ENCODE results near the gene H6PD. TPM values are rescaled to one million over a fixed set of nuclear protein-coding genes. Genes with fewer than 3 reads are reported as not detected.

H6PD gene
- total RNA-seq, 1 donor from 2014 or later, result 17.1 TPM

DNA sequence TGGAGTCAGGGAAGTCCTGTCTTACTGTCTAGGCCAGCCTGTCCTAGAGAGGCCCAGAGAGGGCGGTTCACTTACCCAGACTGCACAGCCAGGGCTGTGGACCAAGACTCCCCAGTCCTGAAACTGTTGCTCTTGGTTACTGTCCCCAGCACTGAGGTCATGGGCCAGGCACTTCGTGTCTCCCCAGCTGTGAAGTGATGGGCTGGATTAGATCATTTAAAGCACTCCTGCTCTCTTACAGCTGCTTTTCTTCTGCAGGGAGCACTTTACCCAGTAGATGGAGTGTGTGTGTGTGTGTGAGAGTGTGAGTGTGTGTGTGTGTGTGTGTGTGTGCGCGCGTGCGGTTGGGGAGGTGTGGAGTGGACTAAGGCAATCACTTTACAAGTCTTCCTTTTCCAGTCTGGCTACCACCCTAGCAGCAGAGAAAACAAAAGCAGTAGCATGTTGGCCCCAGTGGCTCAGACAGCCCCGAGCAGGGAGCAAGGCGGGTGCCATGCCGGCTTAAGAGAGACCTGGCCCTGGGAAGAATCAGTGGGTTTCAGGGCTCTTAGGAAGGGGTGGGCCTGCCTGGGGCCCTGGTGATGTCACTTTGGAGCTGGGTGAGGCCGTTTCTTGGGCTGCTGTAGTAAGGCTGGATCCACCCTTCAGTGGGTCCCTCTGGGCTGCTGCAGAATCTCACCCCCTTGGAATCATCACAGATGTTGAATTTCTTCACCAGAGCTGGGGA lies 60.5 kb downstream of the H6PD start:
- peak; percentile 77 for DNase-seq (ENCODE audit: low read depth)

DNA sequence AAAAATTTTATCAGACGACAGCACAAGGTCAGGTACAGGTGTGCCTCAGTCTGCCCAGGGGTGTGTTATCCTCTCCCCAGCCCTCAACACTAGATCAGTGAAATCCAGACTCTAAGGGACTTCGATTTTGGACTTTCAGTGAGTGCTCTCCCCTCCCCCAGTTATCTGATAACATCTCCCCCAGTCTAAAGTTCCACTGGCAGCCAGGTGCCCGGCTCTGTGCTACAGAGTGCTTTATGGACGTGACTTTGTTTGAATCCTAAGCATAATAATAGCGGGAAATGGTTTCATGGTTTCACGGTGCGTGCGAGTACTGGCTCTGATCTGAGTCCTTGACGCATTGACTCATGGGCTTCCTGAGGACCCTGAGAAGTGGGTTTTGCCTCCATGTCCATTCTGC lies 61.3 kb downstream of the H6PD start:
- no peak for DNase-seq (ENCODE audit: low read depth)

DNA sequence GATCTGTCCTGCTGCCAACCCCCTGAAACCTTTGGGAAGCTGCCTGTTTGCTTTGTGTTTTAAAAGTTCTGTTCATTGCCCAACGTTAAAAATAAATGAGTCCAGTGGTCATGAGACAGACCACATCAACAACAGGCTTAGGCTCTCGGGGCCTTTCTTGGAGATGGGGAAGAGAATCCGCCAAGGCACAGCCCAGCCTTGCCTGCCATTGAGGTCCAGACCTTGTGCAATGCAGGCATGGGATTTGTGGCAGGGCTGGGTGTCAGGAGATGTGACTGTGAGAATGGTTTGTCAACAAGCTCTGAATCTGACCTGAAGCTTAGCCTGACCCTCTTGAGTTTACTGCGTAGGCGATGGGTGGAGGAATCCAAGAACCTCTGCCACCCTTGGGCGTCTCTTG lies 62.3 kb downstream of the H6PD start:
- peak; percentile 70 for DNase-seq (ENCODE audit: low read depth)

DNA sequence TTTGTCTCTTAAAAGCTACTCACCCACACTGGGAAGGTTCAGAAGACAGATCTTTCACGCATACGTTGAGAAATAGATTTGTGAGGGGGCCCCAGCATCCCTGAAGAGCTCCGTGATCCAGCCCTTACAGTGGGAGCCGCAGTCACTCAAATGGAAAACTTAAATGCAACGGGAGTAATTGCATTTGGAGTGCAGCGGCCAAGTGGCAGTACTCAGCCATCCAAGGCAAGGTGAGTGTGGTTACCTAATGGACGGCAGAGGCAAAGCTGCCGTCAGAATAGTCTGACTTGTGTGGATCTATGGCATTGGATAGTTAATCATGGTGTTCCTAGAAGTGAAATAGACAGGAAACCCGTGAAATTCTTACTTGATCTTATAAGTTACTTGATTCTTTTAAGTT lies 63.3 kb downstream of the H6PD start:
- no peak for DNase-seq (ENCODE audit: low read depth)

DNA sequence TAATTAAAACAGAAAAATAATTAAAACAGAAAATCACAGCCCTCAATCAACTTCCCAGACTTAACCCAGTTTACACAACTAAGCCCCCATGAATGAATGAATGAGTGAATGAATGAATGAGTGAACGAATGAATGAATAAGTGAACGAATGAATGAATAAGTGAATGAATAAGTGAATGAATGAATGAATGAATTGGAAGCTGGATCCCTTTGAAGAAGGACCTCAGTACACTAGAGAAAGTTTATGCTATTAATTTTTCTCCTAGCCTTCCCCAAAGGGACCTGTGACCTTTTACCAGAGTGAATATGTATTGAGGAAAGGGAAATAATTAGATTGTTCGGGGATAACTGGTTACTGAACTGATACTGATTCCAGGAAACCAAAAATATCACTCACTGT lies 63.7 kb downstream of the H6PD start:
- no peak for DNase-seq (ENCODE audit: low read depth)

DNA sequence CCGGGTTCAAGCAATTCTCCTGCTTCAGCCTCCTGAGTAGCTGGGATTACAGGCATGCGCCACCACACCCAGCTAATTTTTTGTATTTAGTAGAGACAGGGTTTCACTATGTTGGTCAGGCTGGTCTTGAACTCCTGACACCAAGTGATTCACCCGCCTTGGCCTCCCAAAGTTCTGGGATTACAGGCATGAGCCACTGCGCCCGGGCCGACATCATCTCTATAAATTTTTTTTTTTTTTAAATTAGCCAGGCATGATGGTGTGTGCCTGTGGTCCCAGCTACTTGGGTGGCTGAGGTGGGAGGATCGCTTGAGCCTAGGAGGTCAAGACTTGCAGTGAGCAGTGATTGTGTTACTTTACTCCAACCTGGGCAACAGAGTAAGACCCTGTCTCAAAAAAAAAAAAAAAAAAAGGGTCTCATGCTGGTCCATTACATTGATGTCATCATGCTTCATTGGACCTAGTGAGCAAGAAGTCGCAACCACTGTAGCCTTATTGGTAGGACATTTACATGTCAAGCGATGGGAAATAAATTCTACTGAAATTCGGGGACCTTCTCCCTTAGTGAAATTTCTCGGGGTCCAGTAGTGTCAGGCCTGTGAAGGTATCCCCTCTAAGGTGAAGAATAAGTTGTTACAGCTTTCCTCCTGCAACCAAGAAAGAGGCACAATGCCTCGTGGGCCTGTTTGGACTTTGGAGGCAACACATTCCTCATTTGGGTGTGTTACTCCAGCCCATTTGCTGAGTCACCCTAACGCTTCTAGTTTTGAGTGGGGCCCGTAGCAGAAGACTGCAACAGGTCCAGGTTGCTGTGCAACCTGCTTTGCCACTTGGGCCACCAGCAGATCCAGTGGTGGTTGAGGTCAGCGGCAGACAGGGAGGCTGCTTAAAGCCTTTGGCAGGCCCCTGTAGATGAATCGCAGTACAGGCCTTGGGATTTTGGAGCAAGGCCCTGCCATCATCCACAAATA lies 65.3 kb downstream of the H6PD start:
- peak; percentile 82 for DNase-seq (ENCODE audit: low read depth)

DNA sequence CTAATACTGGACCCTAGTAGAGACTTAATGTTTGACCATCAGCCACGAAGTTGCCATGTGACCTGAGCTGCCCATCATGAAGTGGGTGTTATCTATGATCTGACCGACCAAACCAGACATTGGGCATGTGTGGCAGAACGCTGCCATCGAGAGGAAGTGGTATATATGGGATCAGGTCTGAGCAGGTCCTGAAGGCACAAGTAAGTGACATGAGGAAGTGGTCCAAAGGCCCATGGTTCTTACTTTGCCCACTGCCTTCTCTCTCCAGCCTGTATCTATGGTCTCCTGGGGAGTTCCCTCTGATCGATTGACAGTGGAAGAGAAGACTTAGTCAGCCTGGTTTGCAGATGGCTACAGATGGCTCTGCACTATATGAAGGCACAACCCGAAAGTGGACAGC lies 66.0 kb downstream of the H6PD start:
- DNase-seq (ENCODE audit: low read depth), result no peak

DNA sequence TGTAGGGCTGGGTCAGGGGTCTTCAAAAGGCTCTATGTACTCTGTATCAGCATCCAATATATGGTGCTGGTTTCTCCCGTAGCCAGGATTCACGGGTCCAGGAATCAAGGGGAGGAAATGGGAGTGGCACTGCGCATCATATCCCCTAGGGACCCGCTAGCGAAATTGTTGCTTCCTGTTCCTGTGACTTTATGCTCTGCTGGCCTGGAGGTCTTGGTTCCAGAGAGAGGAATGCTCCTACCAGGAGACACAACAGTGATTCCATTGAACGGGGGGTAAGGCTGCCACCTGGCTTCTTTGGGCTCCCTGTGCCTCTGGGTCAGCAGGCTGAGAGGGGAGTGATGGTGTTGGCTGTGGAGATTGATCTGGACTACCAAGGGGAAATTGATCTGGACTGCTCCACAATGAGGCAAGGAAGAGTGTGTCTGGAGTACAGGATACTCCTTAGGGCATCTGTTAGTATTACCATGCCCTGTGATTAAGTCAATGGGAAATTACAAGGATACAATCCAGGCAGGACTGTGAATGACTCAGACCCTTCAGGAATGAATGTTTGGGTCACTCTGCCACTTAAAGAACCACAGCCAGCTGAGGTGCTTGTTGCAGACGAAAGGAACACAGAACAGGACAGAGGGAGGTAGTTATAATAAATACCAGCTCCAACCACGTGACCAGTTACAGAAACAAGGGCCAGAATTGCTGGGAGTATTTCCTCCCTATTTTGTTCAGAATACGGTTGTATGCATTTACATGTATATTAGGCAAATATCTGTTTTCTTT lies 68.4 kb downstream of the H6PD start:
- peak; percentile 85 for DNase-seq (ENCODE audit: low read depth)

DNA sequence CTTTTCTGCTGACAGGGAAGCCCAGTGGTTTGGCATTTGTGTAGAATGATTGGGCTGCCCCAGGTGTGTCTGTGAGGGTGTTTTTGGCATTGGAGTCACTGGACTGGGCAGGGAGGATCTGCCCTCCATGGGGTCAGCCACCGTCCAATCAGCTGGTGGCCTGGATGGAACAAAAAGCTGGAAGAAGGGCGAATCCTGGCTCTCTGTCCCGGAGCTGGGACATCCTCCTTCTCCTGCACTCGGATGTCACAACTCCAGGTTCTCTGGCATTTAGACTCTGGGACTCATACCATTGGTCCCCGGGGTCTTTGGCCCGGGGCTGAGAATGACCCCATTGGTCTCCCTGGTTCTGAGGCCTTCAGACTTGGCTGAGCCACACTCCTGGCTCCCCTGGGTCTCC lies 69.3 kb downstream of the H6PD start:
- DNase-seq (ENCODE audit: low read depth), result no peak

DNA sequence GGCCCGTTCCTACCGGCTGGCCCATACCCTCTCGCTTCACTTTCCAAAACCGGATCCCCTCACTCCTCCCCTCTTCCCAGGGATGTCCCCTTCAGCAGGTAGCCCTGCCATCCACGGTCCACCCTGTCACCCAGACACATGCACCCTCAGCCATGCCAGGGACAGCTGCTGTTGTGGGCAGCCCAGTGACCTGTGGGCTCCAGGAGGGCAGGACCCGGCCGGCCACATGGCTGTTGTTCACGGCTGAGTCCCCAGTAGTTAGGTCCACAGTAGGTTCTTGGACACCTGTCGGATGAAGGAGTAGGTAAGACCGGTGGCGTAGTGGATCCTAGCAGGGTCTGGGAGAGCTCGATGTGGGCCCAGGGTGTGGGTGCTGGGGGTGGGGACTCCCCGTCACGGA lies 70.6 kb downstream of the H6PD start:
- peak; percentile 72 for DNase-seq (ENCODE audit: low read depth)

DNA sequence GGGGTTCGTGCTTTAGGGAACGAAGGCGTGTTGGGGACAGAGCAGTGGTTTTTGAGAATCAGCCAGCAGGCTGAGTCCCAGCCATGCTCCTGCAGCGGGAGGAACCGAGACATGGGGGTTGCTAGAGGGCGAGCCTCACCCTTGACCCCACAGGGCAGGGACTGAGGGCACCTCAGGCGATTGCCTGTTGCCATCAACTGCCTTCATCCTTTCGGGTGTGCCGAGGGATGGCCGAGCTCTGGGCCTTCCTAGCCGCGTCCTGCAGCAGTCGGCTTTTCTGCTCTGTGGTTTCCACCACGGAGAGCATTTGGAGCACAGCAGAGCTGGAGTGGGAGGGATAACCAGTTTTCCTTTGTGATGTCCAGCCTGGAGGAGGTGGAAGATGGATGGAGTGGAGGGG lies 71.4 kb downstream of the H6PD start:
- no peak for DNase-seq (ENCODE audit: low read depth)

DNA sequence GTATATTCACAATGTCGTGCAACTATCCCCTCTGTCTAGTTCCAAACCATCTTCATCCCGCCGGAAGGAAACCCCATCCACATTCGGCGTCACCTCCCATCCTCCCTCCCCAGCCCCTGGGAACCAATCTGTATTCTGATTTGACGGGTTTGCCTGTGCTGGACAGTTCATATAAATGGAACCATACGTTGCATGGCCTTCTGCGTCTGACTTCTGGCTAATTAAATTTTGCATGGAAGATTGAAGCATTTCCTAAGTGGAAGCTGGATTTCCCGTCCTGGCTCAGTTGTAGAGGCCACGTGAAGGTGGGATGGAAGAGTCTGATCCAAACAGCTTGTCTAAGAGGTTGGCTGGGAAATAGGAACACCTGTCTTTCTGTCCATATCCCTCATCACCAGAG lies 72.7 kb downstream of the H6PD start:
- no peak for DNase-seq (ENCODE audit: low read depth)

DNA sequence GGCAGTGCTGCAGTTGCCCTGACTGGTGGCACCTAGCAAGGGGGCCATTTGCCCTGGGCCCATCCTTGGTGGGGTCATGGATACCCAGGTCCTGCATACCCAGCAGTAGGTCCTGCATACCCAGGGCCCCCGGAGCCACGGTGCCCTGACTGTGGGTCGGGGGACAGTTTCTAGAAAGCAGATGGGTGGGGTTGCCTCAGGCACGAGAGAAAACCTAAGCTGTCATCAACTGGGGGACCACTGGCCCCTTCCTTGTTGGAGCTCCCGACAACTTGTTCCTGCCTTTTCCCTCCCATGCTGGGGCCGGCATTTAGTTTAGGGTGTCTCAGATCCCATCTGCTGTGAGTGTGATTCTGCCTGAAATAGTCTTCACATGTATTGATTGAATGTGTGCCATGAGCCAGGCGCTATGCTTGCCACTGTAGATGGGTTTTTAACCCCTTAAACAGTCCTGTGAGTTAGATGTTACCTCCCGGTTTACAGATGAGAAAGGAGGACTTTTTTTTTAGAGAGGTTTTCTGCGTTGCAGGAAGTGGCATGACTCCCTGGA lies 73.7 kb downstream of the H6PD start:
- DNase-seq (ENCODE audit: low read depth), result no peak

DNA sequence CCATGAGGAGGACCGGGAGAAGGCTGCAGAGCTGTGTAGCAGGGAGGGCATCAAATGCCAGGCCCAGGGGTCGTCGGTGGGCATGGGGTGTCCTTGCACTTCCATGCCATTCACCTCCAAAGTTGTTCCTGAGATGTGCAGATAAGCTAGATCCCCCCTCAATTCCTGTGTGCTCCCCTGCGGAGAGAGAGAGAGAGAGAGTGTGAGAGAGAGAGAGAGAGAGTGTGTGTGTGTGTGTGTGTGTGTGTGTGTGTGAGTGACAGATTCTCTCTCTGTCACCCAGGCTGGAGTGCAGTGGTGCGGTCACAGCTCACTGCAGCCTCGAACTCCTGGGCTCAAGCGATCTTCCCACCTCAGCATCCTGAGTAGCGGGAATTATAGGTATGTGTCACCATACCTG lies 74.5 kb downstream of the H6PD start:
- no peak for DNase-seq (ENCODE audit: low read depth)

DNA sequence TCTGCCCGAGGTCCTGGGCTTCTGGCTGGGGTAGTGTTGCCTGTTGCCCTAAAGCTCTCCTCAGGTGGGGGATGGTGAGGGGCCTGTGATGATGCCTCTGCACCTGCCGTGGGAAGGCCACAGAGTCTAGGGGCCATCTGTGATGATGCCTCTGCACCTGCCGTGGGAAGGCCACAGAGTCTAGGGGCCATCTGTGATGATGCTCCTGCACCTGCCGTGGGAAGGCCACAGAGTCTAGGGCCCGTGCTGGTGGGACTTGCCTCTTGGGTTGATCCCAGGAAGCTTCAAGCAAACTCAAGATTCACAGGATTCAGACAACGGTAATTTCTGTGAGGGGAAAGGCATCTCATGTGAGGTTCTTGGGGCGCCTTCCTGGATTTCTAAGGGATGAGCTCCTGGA lies 75.4 kb downstream of the H6PD start:
- DNase-seq (ENCODE audit: low read depth), result peak; percentile 95

DNA sequence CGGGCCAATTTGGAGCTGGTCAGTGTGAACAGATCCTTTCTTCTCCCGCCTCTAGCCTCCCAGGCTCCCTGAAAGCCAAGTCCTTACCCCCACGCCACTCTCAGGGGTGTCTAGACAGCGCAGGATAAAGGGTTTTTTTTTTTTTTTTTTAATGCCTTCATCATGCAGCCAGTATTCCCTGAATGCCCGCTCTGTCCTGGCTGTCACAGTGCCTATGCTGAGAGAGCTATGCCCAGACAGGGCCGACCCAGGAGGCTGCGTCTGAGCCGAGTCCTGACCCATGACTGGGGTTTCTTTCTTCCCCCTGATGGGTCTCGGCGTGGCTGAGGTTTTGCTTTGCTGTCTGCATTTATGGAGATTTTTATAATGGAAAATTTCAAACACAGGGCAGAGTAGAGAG lies 76.5 kb downstream of the H6PD start:
- DNase-seq (ENCODE audit: low read depth), result no peak

DNA sequence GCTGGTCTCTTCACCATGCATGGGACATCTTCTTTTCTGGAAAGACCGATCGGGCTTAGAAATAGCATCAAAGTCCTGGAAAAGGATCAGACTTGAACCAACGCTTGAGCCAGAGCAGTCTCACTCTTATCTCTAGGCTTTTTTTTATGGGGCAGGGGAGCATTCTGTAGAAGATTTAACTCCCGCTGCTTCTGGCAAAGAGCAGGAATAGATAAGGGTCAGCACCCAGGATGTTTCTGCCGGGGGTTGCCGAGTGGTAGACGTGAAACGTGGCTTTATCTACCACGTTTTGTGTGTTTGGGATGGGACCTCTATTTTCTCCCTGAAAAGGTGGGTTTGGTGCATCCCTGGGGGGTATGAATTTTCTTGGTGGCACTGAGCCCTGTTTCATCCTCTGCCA lies 76.9 kb downstream of the H6PD start:
- no peak for DNase-seq (ENCODE audit: low read depth)

DNA sequence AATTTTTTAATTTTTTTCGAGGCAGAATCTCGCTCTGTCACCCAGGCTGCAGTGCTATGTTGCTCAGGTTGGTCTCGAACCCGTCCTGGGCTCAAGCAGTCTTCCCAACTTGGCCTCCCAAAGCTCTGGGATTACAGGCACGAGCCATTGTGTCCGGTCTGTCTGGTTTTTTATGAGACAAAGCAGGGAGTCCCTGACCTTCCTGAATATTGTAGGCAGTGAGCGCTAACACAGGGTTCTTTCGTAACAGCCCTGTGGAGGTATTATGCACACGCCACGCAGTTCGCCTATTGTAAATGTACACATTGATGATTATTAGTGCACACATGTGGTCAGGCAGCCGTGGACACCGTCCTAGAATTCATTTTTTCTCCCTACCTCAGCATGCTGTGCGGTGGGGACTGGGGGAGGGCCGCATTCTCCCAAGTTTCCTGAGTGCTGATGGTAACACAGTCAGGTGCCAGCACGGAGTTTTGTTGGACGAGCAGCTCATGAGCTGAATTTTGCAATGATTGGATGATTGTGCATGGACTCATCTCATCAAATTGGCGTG lies 77.7 kb downstream of the H6PD start:
- no peak for DNase-seq (ENCODE audit: low read depth)

DNA sequence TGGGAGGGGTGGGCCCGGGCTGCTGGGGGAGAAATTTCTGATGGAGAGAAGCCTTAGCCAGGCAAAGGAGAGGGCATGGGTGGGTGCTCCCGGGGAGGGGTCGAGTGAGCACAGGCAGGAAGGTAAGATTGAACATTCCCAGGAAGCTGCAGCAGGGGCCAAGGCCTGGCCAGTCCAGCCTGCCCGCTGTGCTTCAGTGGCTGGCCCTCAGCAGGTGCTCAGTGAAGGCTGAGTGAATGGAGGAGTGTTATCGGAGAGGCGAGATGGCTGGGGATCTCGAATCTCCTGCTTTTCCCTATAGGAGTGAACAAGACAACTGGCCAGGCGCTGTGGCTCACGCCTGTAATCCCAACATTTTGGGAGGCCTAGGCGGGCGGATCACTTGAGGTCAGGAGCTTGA lies 79.0 kb downstream of the H6PD start:
- DNase-seq (ENCODE audit: low read depth), result no peak

DNA sequence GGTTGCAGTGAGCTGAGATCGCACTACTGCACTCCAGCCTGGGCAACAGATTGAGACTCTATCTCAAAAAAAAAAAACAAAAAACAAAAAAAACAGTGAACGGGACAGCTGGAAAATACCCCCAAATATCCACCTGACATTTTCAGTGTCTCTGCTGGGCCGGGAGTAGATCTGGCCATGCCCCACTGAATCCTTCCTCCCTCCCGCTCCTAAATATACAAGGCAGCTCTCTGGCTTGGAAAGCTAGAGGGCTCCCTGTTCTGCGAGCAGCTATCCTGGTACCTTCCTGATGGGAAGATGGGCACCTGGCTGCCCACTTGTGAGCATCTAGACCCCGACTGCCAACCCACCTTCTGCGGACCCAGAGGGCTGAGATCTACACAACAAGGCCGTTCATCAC lies 79.5 kb downstream of the H6PD start:
- DNase-seq (ENCODE audit: low read depth), result no peak

DNA sequence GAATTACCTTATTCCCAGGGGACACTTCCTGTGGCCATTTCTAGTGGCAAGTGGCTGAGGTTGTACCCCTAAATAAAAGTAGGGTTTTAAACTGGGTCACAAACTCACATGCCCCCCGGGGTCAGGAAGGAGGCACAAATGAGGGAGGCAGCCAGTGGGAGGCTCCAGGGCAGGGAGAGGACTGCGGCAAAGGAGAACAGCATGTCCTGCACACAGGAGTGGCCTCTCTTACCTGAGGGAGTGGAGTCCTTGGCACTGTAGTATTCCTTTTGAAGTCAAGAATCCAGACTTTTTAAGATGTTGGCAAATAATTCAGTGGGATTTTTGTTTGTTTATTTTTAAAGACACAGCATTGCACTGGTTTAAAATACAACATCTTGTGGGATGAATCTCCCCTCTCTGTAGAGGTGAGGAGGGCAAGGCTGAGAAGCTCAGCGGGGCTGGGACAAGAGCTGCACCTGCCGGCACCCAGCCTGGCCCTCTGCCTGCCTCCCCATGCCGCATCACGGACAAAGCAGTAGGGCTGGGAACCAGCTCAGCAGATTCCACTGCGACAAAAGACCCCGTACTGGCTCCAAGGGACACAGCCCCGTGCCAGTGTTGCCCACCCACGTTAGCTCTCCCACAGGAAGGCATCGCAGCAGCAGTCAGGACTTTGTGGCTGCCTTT lies 80.3 kb downstream of the H6PD start:
- no peak for DNase-seq (ENCODE audit: low read depth)
